Ovary (tissue), 9 donors: Measurements from ENCODE around the gene MAN2A2. TPM values are rescaled to one million over a fixed set of nuclear protein-coding genes. Genes with fewer than 3 reads are reported as not detected.

ENCODE experiments used
- DNase-seq, 5 donors: peaks; one replicate each; pipeline ENCODE4 v3.0.0-alpha.2; 2019 to 2020
- H3K27ac ChIP-seq, 2 donors: fragments of 200-600 bp; one replicate each; pipeline versions ENCODE4 v1.5.1 to v1.8.0; 2019 to 2022
- H3K27me3 ChIP-seq: fragments of 200-600 bp; one replicate; pipeline ENCODE4 v1.8.0; 2022
- H3K36me3 ChIP-seq: fragments of 200-600 bp; sonication (generic); one replicate; pipeline ENCODE4 v1.5.1; 2019
- H3K4me1 ChIP-seq: one replicate; pipeline ENCODE4 v1.8.1; 2013; ENCODE audit warnings: mild to moderate bottlenecking, moderate library complexity; ENCODE audit not compliant: insufficient read depth
- H3K4me3 ChIP-seq: fragments of 200-600 bp; sonication (generic); one replicate; pipeline ENCODE4 v1.5.1; 2017
- H3K9me3 ChIP-seq, 2 donors: fragments of 200-600 bp in 1 of 2; sonication (generic) in 1 of 2; one replicate each; pipeline versions ENCODE4 v1.5.1 to v1.8.1; 2013 to 2019; ENCODE audit warnings: mild to moderate bottlenecking in 1 of 2, moderate library complexity in 1 of 2
- CTCF ChIP-seq, 3 donors: fragments of 450-650 bp in 2 of 3; fragments of 200-600 bp in 1 of 3; IDR thresholded peaks; one replicate each; pipeline versions ENCODE4 v1.5.1 to v1.8.0; 2016 to 2022; ENCODE audit warnings: antibody characterized with exemption in 3 of 3, mild to moderate bottlenecking in 1 of 3
- EP300 ChIP-seq: sonication (generic); formaldehyde crosslinking; IDR thresholded peaks from one replicate; pipeline ENCODE4 v1.6.1; 2017; ENCODE audit warnings: antibody characterized with exemption
- POLR2A ChIP-seq: fragments of 450-650 bp; IDR thresholded peaks from one replicate; pipeline ENCODE4 v1.6.1; 2017; ENCODE audit warnings: antibody characterized with exemption, mild to moderate bottlenecking, moderate library complexity
- WGBS, 3 donors: extraction: QIAGEN DNeasy Blood & Tissue Kit in 1 of 3; methylation state at CpG; one replicate each; pipeline versions ENCODE4 v1.1.5 to v1.1.7; 2013 to 2017; 5-methylcytosine and 5-hydroxymethylcytosine counted together
- intact Hi-C, 4 donors: fragments of 100-400 bp; cut with DNase I; formaldehyde crosslinking; loops; one replicate each; pipeline versions ENCODE4 v1.11.0 to v1.15.1; 2022 to 2023
- polyA plus RNA-seq, 2 donors: library from polyadenylated mRNA; stranded (reverse); fragments of 200-250 nt in 1 of 2; fragments of 350-450 nt in 1 of 2; fragmentation: Illumina TruSeq in 1 of 2; extraction: RNeasy Lipid Tissue Mini Kit (QIAGEN cat#74804) in 1 of 2; gene quantifications; one replicate each; pipeline ENCODE4 v1.2.3, GENCODE V29; 2013 to 2014
- total RNA-seq, 7 donors: library from RNA; depleted of rRNA in 2 of 7; stranded (reverse); fragments of >200 nt in 2 of 7; fragmentation: NEBNext Ultra II Directional in 3 of 7; extraction: Animal tissue kit (Norgen Biotek cat#: 25700) in 3 of 7; gene quantifications; one replicate each; pipeline versions ENCODE4 v1.1.0 to v1.2.4, GENCODE V29; 2016 to 2023
- donor health status: DM: no; HTN: no; CAD: no; lungs with moderate emphysema.
- donor health status: DM: no; HTN: no; CAD: no.
- donor health status: Bipolar disorder and iron deficiency.
- donor health status: DM: yes; HTN: yes; CAD: no.
- donor health status: DM: no; HTN: no; CAD: no.
- donor health status: DM: yes; HTN: yes; CAD: no.

The MAN2A2 gene
- total and polyA plus RNA-seq, 9 donors = 25.3 to 66.5 (median 31.2) TPM

DNA sequence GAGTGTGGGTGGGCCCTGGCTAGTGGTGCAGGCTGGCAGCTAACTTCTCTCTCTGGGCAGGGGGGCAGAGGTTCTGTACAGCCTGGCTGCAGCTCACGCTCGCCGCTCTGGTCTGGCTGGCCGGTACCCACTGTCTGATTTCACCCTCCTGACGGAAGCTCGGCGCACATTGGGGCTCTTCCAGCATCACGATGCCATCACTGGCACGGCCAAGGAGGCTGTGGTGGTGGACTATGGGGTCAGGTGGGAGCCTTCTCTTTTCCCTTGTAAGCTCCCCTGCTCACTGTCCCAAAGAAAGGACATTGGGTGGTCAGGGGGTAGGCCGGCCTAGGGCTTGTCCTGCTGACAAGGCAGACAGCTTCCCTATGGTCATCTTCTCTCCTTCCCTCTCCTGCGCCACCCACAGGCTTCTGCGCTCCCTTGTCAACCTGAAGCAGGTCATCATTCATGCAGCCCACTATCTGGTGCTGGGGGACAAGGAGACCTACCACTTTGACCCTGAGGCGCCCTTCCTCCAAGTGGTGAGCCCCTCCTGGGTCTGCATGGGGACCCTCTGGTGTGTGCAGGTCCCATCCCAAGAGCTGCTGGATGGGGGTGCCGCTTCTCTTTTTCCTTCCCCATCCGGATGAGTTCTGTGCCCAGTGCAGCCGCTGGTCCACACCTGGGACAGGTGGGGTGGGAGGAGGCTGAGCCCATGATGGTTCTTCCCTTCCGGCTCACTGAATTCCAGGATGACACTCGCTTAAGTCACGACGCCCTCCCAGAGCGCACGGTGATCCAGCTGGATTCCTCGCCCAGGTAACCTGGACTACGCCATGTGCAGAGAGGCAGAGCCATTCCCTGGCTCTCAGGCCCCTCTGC lies 7.6 kb downstream of the MAN2A2 start:
- no peak for DNase-seq
- intact Hi-C loops = no loop called here
- no peak overlapping the region for H3K27ac ChIP-seq
- 94 to 98% (median 96%) methylated on average over 24 of the region's 24 CpGs for WGBS, 3 donors
- no peak for TF ChIP-seq EP300
- no peak for TF ChIP-seq POLR2A
- no peak for TF ChIP-seq CTCF (IDR thresholded peaks at IDR 0.05)
- H3K4me3 ChIP-seq = no peak overlapping the region
- H3K9me3 ChIP-seq = no peaks in the 10 kb centered on the region
- no peaks in the 10 kb centered on the region for H3K27me3 ChIP-seq
- no peaks in the 10 kb centered on the region for H3K36me3 ChIP-seq
- no peaks in the 10 kb centered on the region for H3K4me1 ChIP-seq

DNA sequence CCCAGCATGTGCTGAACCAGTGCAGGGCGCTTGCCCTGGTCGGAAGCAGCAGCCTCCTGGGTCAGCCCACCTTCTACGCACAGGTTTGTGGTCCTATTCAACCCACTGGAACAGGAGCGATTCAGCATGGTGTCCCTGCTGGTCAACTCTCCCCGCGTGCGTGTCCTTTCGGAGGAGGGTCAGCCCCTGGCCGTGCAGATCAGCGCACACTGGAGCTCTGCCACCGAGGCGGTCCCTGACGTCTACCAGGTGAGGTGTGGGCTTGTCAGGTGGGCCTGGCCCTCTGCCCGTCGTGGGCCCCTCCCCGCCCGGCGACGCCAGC lies 8.2 kb downstream of the MAN2A2 start:
- no peaks in the 10 kb centered on the region for H3K36me3 ChIP-seq
- no peak overlapping the region for H3K4me3 ChIP-seq
- no peaks in the 10 kb centered on the region for H3K4me1 ChIP-seq
- DNase-seq = no peak
- H3K9me3 ChIP-seq = no peaks in the 10 kb centered on the region
- 85 to 93% (median 86%) methylated on average over 19 of the region's 19 CpGs for WGBS, 3 donors
- intact Hi-C loops = no loop called here
- no peaks in the 10 kb centered on the region for H3K27me3 ChIP-seq
- TF ChIP-seq CTCF (IDR thresholded peaks at IDR 0.05) (no peak), POLR2A (no peak), EP300 (no peak)
- no peak overlapping the region for H3K27ac ChIP-seq

DNA sequence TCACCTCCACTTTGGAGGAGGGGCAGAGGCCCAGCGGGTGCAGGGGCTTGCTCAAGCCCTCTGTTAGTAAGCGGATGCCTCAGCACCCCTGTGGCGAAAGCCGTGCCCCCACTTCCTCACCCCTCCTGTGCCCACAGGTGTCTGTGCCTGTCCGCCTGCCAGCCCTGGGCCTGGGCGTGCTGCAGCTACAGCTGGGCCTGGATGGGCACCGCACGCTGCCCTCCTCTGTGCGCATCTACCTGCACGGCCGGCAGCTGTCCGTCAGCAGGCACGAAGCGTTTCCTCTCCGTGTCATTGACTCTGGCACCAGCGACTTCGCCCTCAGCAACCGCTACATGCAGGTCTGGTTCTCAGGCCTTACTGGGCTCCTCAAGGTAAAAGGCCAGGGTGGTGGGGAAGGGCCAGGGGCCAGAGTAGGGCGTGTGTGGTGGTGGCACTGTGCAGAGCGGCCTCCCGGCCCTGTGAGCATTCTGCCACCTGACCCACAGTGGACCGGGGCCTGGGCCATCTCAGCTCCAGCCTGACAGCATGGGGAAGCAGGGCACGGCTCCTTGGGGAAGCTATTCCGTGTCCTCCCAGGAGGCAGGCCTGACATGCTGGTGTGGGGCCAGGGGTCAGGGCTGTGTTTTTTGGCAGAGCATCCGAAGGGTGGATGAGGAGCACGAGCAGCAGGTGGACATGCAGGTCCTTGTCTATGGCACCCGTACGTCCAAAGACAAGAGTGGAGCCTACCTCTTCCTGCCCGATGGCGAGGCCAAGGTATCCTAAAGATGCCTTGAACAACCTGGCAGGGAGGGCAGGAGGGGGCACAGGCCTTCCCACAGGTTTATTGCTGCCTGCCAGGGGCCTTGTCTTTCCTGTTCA lies 9.0 kb downstream of the MAN2A2 start:
- no peak overlapping the region for H3K4me3 ChIP-seq
- 87 to 92% (median 89%) methylated on average over 29 to 30 of the region's 30 CpGs for WGBS, 3 donors
- no peaks in the 10 kb centered on the region for H3K9me3 ChIP-seq
- no peak overlapping the region for H3K27ac ChIP-seq
- intact Hi-C loops = no loop called here
- no peaks in the 10 kb centered on the region for H3K4me1 ChIP-seq
- DNase-seq = no peak
- H3K36me3 ChIP-seq = no peaks in the 10 kb centered on the region
- no peaks in the 10 kb centered on the region for H3K27me3 ChIP-seq
- TF ChIP-seq CTCF (IDR thresholded peaks at IDR 0.05) (no peak), POLR2A (no peak), EP300 (no peak)

GRCh38 chr15:90912770-90913075 lies 9.6 kb downstream of the MAN2A2 start:
- Histone ChIP-seq H3K36me3 (no peaks in the 10 kb centered on the region), H3K27ac (no peak overlapping the region), H3K4me1 (no peaks in the 10 kb centered on the region), H3K9me3 (no peaks in the 10 kb centered on the region), H3K4me3 (no peak overlapping the region), H3K27me3 (no peaks in the 10 kb centered on the region)
- intact Hi-C loops = no loop called here
- WGBS, 3 donors = 90 to 95% (median 94%) methylated on average over 7 of the region's 7 CpGs
- TF ChIP-seq CTCF (IDR thresholded peaks at IDR 0.05) (no peak), EP300 (no peak), POLR2A (no peak)
- no peak for DNase-seq
